Measurements from ENCODE around the gene CEACAM18.

DNA sequence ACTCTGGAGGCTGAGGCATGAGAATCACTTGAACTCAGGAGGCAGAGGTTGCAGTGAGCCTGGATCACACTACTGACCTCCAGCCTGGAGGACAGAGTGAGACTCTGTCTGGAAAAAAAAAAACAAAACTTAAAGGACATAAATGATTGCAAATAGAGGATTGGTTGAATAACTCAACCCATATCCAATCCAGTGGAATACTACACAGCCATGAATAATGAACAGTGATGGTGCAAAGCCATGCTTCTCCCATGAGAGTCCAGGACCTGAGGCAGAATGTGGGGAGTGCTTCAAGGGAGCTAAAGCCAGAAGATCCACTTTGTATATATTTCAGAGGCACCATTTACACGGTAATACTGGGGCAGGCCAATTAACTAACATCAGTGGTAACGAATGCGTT is 2.2 kb upstream of the CEACAM18 start:
- TF ChIP-seq, protein P1, sequence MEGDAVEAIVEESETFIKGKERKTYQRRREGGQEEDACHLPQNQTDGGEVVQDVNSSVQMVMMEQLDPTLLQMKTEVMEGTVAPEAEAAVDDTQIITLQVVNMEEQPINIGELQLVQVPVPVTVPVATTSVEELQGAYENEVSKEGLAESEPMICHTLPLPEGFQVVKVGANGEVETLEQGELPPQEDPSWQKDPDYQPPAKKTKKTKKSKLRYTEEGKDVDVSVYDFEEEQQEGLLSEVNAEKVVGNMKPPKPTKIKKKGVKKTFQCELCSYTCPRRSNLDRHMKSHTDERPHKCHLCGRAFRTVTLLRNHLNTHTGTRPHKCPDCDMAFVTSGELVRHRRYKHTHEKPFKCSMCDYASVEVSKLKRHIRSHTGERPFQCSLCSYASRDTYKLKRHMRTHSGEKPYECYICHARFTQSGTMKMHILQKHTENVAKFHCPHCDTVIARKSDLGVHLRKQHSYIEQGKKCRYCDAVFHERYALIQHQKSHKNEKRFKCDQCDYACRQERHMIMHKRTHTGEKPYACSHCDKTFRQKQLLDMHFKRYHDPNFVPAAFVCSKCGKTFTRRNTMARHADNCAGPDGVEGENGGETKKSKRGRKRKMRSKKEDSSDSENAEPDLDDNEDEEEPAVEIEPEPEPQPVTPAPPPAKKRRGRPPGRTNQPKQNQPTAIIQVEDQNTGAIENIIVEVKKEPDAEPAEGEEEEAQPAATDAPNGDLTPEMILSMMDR (IDR thresholded peaks at IDR 0.05) = no peak
- TF ChIP-seq POLR2A (IDR thresholded peaks at IDR 0.05) = no peak

All from body of pancreas (tissue), 4 donors.